HepG2 (cell line): ENCODE measurements around the gene NCBP3. TPM values are rescaled to one million over a fixed set of nuclear protein-coding genes. Genes with fewer than 3 reads are reported as not detected.

ENCODE experiments used
- CENPT ChIP-seq: sonication (generic); formaldehyde crosslinking; IDR thresholded peaks from 2 replicates; pipeline ENCODE4 v1.8.0; 2022; ENCODE audit warnings: low read depth, mild to moderate bottlenecking, moderate library complexity, missing genetic modification reagents
- CHCHD3 ChIP-seq: sonication (generic); formaldehyde crosslinking; IDR thresholded peaks from 2 replicates; pipeline ENCODE4 v1.8.0; 2022; ENCODE audit warnings: mild to moderate bottlenecking, missing genetic modification reagents, moderate library complexity
- GFI1 ChIP-seq: sonication (generic); formaldehyde crosslinking; IDR thresholded peaks from 2 replicates; pipeline ENCODE4 v1.5.0; 2020; ENCODE audit warnings: missing genetic modification reagents, mild to moderate bottlenecking, borderline replicate concordance
- HOXA7 ChIP-seq: sonication (generic); formaldehyde crosslinking; IDR thresholded peaks from 2 replicates; pipeline ENCODE4 v1.8.1; 2022; ENCODE audit warnings: mild to moderate bottlenecking, missing genetic modification reagents, moderate library complexity
- MIER3 ChIP-seq: IDR thresholded peaks from 2 replicates; pipeline ENCODE4 v1.6.1; 2016; ENCODE audit warnings: missing compliant biosample characterization, borderline replicate concordance
- NR2F2 ChIP-seq: IDR thresholded peaks from 2 replicates; pipeline ENCODE4 v1.6.1; 2012; ENCODE audit warnings: low read depth, inconsistent platforms, borderline replicate concordance
- POLR2AphosphoS5 ChIP-seq: IDR thresholded peaks from 2 replicates; pipeline ENCODE4 v1.6.1; 2012; ENCODE audit warnings: low read depth, low read length
- PPARG ChIP-seq: conservative IDR thresholded peaks from 2 replicates; pipeline ENCODE4 v1.6.1; 2016; ENCODE audit warnings: missing biosample characterization, missing genetic modification reagents
- SRY ChIP-seq: sonication (generic); formaldehyde crosslinking; IDR thresholded peaks from 2 replicates; pipeline ENCODE4 v1.8.0; 2022; ENCODE audit warnings: mild to moderate bottlenecking, missing genetic modification reagents
- TCF7 ChIP-seq: sonication (generic); IDR thresholded peaks from 2 replicates; pipeline ENCODE4 v1.6.1; 2016; ENCODE audit warnings: antibody characterized with exemption, low read depth
- ZBTB7B ChIP-seq: sonication (generic); formaldehyde crosslinking; IDR thresholded peaks from 2 replicates; pipeline ENCODE4 v1.4.0; 2020; ENCODE audit warnings: missing genetic modification reagents
- ZNF382 ChIP-seq: sonication (generic); formaldehyde crosslinking; IDR thresholded peaks from 2 replicates; pipeline ENCODE4 v1.5.0; 2020; ENCODE audit warnings: missing genetic modification reagents, mild to moderate bottlenecking, borderline replicate concordance
- ZNF850 ChIP-seq: sonication (generic); formaldehyde crosslinking; conservative IDR thresholded peaks from 2 replicates; pipeline ENCODE4 v1.9.0; 2021; ENCODE audit warnings: mild to moderate bottlenecking, missing genetic modification reagents
- polyA plus RNA-seq, 8 experiments: library from polyadenylated mRNA; depleted of rRNA in 3 of 8; stranded (reverse) in 7 of 8; unstranded in 1 of 8; fragments of >200 nt; fragmentation: Illumina TruSeq in 4 of 8; extraction: Trizol in 4 of 8; gene quantifications; 2 replicates each; pipeline versions ENCODE4 v1.2.1 to v1.2.3, GENCODE V29; 2011 to 2016; ENCODE audit warnings: low read depth in 4 of 8, missing spikeins in 1 of 8, mixed read lengths in 1 of 8; ENCODE audit not compliant: insufficient read depth in 1 of 8
- total RNA-seq, 5 experiments: library from RNA; depleted of rRNA; stranded (reverse); fragments of >200 nt; fragmentation: Illumina TruSeq; extraction: Trizol; gene quantifications; 2 replicates each; pipeline ENCODE4 v1.2.3, GENCODE V29; 2016; ENCODE audit warnings: low read depth in 1 of 5
- TF ChIP-seq, protein P1 (sequence below): sonication (generic); formaldehyde crosslinking; IDR thresholded peaks from 2 replicates; pipeline ENCODE4 v1.5.0; 2020; ENCODE audit warnings: missing genetic modification reagents
- TF ChIP-seq, protein P2 (sequence below): IDR thresholded peaks from 2 replicates; pipeline ENCODE4 v1.6.1; 2016; ENCODE audit warnings: low read depth, missing genetic modification reagents, missing compliant biosample characterization
- TF ChIP-seq, protein P3 (sequence below): sonication (generic); formaldehyde crosslinking; IDR thresholded peaks from 2 replicates; pipeline ENCODE4 v1.5.1; 2020; ENCODE audit warnings: missing genetic modification reagents, mild to moderate bottlenecking, borderline replicate concordance
- TF ChIP-seq, protein P4 (sequence below): sonication (generic); formaldehyde crosslinking; IDR thresholded peaks from 2 replicates; pipeline ENCODE4 v1.8.0; 2022; ENCODE audit warnings: mild to moderate bottlenecking, missing genetic modification reagents; ENCODE audit not compliant: insufficient replicate concordance
- TF ChIP-seq, protein P5 (sequence below): sonication (generic); formaldehyde crosslinking; IDR thresholded peaks from 2 replicates; pipeline ENCODE4 v1.8.0; 2022; ENCODE audit warnings: mild to moderate bottlenecking, missing genetic modification reagents

Gene NCBP3
- total and polyA plus RNA-seq, 2 of the 13 experiments (the other 11 are each of a cell fraction or from before 2014, with no cell fraction given) = 19.5 to 24.8 TPM

DNA sequence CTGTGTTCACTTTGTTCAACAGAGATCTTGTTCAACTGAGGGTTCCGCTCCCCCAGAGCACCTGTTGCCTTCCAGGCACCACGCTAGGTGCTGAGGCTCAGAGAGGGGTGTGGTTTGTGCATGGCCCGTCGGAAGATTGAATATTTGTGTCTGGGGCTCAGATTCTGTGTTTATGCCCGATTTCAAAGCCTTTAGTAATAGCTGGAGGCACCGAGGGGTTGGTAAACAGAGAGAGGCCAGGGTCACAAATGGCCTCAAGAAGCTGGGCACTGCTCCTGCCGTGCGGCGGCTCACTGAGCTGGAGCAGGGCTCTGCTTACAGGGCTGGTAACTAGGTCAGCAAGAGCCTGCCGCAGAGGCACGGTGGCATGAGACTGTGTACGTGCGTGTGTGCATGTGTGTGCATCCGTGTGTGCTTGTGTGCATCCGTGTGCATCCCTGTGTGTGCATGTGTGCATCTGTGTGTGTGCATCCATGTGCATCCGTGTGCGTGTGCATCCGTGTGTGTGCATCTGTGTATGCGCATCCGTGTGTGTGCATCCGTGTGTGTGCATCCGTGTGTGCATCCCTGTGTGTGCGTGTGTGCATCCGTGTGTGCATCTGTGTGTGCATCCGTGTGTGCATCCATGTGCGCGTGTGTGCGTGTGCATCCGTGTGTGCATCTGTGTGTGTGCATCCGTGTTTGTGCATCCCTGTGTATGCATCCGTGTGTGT, 50.5 kb downstream of the NCBP3 start (continued):
- 0 out of 2 replicates have a peak, but pooled peaks have one; percentile 15 for TF ChIP-seq SRY (CRISPR knock-in tag)
- no peak for TF ChIP-seq ZNF382
- TF ChIP-seq ZNF850 (CRISPR knock-in tag) = no peak
- TF ChIP-seq, protein P1, sequence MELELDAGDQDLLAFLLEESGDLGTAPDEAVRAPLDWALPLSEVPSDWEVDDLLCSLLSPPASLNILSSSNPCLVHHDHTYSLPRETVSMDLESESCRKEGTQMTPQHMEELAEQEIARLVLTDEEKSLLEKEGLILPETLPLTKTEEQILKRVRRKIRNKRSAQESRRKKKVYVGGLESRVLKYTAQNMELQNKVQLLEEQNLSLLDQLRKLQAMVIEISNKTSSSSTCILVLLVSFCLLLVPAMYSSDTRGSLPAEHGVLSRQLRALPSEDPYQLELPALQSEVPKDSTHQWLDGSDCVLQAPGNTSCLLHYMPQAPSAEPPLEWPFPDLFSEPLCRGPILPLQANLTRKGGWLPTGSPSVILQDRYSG (CRISPR knock-in tag) = no peak
- 0 out of 2 replicates have a peak, but pooled peaks have one; percentile 46 for TF ChIP-seq PPARG (CRISPR knock-in tag)
- peak; percentile 37 for TF ChIP-seq POLR2AphosphoS5
- TF ChIP-seq, protein P2, sequence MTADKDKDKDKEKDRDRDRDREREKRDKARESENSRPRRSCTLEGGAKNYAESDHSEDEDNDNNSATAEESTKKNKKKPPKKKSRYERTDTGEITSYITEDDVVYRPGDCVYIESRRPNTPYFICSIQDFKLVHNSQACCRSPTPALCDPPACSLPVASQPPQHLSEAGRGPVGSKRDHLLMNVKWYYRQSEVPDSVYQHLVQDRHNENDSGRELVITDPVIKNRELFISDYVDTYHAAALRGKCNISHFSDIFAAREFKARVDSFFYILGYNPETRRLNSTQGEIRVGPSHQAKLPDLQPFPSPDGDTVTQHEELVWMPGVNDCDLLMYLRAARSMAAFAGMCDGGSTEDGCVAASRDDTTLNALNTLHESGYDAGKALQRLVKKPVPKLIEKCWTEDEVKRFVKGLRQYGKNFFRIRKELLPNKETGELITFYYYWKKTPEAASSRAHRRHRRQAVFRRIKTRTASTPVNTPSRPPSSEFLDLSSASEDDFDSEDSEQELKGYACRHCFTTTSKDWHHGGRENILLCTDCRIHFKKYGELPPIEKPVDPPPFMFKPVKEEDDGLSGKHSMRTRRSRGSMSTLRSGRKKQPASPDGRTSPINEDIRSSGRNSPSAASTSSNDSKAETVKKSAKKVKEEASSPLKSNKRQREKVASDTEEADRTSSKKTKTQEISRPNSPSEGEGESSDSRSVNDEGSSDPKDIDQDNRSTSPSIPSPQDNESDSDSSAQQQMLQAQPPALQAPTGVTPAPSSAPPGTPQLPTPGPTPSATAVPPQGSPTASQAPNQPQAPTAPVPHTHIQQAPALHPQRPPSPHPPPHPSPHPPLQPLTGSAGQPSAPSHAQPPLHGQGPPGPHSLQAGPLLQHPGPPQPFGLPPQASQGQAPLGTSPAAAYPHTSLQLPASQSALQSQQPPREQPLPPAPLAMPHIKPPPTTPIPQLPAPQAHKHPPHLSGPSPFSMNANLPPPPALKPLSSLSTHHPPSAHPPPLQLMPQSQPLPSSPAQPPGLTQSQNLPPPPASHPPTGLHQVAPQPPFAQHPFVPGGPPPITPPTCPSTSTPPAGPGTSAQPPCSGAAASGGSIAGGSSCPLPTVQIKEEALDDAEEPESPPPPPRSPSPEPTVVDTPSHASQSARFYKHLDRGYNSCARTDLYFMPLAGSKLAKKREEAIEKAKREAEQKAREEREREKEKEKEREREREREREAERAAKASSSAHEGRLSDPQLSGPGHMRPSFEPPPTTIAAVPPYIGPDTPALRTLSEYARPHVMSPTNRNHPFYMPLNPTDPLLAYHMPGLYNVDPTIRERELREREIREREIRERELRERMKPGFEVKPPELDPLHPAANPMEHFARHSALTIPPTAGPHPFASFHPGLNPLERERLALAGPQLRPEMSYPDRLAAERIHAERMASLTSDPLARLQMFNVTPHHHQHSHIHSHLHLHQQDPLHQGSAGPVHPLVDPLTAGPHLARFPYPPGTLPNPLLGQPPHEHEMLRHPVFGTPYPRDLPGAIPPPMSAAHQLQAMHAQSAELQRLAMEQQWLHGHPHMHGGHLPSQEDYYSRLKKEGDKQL (CRISPR knock-in tag) = 0 out of 2 replicates have a peak, but pooled peaks have one; percentile 12
- TF ChIP-seq MIER3 (CRISPR knock-in tag) = 0 out of 2 replicates have a peak, but pooled peaks have one; percentile 10
- TF ChIP-seq CHCHD3 = peak; percentile 73; the same call in 1 of the 2 replicates
- TF ChIP-seq NR2F2 = peak; percentile 75
- peak; percentile 80; the same call in 1 of the 2 replicates for TF ChIP-seq CENPT
- TF ChIP-seq, protein P3, sequence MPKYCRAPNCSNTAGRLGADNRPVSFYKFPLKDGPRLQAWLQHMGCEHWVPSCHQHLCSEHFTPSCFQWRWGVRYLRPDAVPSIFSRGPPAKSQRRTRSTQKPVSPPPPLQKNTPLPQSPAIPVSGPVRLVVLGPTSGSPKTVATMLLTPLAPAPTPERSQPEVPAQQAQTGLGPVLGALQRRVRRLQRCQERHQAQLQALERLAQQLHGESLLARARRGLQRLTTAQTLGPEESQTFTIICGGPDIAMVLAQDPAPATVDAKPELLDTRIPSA (CRISPR knock-in tag) = no peak
- TF ChIP-seq ZBTB7B (CRISPR knock-in tag) = peak; percentile 43; the same call in 1 of the 2 replicates
- TF ChIP-seq, protein P4, sequence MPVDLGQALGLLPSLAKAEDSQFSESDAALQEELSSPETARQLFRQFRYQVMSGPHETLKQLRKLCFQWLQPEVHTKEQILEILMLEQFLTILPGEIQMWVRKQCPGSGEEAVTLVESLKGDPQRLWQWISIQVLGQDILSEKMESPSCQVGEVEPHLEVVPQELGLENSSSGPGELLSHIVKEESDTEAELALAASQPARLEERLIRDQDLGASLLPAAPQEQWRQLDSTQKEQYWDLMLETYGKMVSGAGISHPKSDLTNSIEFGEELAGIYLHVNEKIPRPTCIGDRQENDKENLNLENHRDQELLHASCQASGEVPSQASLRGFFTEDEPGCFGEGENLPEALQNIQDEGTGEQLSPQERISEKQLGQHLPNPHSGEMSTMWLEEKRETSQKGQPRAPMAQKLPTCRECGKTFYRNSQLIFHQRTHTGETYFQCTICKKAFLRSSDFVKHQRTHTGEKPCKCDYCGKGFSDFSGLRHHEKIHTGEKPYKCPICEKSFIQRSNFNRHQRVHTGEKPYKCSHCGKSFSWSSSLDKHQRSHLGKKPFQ = no peak
- peak; percentile 83 for TF ChIP-seq TCF7
- no peak for TF ChIP-seq HOXA7 (CRISPR knock-in tag)
- TF ChIP-seq, protein P5, sequence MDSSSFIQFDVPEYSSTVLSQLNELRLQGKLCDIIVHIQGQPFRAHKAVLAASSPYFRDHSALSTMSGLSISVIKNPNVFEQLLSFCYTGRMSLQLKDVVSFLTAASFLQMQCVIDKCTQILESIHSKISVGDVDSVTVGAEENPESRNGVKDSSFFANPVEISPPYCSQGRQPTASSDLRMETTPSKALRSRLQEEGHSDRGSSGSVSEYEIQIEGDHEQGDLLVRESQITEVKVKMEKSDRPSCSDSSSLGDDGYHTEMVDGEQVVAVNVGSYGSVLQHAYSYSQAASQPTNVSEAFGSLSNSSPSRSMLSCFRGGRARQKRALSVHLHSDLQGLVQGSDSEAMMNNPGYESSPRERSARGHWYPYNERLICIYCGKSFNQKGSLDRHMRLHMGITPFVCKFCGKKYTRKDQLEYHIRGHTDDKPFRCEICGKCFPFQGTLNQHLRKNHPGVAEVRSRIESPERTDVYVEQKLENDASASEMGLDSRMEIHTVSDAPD = no peak
- peak; percentile 61; the same call in 1 of the 2 replicates for TF ChIP-seq GFI1
